GM19438 (cell line): ENCODE measurements around the gene TLCD5.

ENCODE experiments used
- ATAC-seq: cut with Tn5 transposase; IDR thresholded peaks from one replicate; pipeline ENCODE4 v1.9.1; 2021; ENCODE audit warnings: low read depth; ENCODE audit not compliant: unreplicated experiment

Gene TLCD5

DNA sequence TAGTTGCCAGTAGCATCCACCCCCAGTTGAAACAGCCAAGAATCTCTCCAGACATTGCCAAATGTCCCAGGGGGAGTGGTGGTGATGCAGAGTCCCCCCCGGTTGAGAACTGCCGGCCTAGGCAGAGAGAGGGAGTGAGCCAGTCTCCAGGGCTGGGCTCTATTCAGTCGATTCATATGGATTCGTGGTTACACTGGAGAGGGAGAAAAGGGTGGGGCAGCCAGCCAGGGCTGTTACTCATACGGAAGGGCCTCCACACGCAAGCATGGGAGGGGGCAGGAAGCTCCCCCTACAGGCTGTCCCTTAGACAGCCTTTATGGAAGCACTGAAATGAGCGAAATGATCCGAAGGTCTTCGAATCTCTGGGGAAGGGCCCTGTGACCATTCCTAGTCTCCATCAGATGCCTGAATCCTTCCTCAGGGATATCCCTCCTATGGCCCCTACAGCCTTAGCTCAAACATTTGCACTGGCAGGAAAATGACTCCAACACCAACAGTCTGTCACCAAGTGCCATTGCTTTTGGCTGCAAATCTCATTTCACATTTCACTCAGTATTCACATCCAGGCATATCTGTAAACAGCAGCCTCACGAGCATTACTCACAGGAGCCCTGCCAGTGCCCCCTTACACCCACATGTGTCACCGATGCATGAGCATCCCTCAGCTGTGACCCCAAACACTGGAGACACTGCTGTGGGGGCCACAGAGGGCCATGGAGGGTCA, 18.4 kb upstream of the TLCD5 start:
- no peak for ATAC-seq

GRCh38 chr11:120307476-120307875, 17.6 kb upstream of the TLCD5 start:
- no peak for ATAC-seq

GRCh38 chr11:120308081-120308480, 17.0 kb upstream of the TLCD5 start:
- ATAC-seq: no peak

GRCh38 chr11:120310870-120311269, 14.2 kb upstream of the TLCD5 start:
- no peak for ATAC-seq

GRCh38 chr11:120314861-120315260, 10.2 kb upstream of the TLCD5 start:
- ATAC-seq: no peak

- ATAC-seq: no peak
These were observed 8.0 kb upstream of the TLCD5 start for GRCh38 chr11:120316880-120317688.

DNA sequence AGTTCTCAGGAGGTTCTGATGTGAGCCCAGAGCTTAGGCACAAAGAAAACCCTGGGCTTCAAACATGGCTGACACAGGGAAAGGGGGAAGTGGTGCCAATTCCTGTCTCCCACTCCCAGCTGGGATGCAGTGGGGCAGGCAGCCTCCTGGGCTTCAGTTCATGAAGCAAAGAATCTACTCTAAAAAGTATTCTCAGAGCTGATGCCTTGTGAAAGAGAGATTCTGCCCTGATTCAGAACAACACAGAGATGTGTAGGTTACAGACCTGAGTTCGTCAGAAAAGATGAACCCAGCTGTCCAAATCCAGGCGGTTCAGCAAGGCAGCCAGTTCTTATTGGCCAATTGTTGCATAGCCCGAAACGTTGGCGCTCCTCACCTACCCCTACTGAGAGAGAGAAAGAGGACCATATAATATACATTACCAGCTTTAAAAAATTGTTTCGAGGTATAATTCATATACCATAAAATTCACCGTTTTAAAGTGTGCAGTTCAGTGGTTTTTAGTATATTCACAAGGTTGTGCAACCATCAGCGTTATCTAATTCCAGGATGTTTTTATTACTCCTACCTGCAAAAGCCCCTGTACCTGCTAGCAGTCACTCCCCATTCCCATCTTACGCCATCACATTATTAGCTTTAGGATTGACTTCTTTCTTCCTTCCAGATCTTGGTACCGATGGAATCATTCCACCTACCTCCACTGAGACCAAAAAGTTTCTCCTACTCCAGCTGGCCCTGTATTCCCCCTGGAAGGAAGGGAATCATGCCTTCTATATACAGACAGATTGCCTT, 7.2 kb upstream of the TLCD5 start:
- no peak for ATAC-seq

DNA sequence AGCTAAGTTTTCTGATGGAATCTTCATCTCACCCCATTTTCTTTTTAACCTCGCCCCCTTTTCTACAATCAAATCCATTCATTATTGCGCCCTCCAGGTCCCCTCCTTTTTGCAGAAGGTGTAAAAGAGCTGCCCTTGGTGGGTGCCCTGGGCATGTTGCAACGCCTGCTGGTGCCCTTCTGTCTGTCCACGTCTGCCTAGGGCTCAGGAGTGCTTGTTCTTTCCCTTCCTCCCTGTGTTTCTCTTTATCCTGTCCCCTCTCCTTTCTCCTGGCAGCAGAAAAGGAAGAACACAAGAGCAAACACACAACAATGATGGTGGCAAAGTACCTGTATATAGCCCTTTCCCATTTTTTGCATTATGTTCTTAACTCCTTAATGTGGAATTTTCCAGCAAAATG, 6.2 kb upstream of the TLCD5 start:
- no peak for ATAC-seq

DNA sequence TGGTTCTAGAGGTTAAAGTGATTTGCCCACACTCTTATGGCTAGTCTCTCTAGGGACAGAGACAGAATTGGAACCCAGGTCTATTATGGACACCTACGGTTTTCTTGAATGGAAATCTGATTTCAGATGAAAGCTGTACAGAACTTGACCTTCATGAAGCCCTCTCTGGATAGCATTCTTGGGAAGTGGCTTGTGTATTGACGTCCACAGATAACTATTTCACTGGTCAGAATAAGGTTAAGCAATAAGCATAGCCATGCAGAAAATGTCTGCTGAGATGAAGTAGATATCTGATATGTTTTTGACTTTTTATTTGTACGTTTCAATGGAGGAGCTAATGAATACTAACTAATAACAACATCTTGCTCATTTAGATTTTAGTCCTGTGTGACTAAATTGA, 1.1 kb downstream of the TLCD5 start:
- no peak for ATAC-seq

- ATAC-seq: no peak
These were observed 1.8 kb downstream of the TLCD5 start for GRCh38 chr11:120326845-120327281.

- ATAC-seq: no peak
These were observed 2.2 kb downstream of the TLCD5 start for GRCh38 chr11:120327311-120327710.

DNA sequence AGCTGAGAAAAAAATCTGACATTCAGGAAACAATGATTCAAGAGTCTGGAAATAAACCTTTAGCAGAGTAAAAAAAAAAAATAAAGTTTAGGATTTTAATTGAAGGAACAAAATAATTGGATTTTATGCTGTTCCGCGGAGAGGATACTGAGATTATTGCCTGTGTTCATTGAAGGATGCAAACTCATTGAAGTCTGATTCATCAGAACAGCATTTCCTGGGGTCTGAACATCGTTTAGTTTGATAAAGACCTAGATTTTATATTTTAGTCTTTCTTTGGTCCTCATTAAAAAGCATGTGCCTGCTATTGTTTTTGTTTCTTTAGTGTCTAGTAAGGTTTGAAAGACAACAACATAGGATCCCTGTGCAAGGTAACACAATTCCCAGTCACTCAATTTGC, 4.5 kb downstream of the TLCD5 start:
- no peak for ATAC-seq

DNA sequence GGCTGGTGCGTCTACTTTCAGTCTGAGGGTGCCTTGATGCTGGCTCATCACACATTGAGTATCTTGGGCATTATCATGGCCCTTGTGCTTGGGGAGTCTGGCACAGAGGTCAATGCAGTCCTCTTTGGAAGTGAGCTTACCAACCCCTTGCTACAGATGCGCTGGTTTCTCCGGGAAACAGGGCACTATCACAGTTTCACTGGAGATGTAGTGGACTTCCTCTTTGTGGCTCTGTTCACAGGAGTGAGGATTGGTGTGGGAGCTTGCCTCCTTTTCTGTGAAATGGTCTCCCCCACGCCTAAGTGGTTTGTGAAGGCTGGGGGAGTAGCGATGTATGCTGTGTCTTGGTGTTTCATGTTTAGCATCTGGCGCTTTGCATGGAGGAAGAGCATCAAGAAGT, 4.9 kb downstream of the TLCD5 start:
- no peak for ATAC-seq

GRCh38 chr11:120331301-120331996, 6.3 kb downstream of the TLCD5 start:
- ATAC-seq: no peak

DNA sequence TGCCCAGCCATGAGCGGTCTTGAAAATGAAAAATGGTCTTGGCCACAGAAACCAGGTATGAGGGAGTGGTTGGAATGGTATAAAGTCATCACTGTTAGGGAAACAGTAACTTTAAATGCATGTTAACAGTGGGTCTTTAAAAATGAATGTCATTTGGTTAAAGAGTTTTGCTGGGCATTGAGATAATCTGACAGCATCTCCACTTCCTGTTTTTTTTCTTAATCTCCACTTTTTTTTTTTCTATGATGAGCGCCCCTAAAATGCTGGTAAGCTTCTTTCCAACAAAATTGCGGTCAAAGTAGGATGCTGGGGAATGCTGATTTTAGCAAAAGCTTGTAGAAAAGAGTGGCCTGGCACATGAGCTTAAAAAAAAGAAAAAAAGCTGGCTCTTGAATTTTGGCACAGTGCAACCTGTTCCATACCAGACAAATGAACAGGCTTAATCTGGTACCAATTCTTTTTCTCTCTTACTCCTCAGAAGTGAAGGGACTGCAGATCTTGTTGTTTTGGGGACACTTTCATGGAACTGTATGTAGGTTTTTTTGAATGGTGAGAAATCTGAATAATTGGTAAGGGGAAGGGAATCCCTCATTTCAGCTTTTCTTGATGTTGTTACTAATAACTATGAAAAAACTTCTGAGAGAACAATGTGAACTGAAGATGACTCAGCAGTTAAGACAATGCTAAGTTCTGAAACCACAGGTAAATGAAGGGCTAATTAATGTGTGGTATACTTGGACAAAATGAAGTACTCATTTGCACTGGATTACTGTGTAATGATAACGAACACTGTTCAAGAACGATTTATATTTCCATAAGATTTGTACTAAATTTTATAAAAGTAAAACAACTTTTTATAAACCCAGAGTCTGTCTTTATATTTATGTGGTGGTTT, 8.0 kb downstream of the TLCD5 start:
- ATAC-seq: no peak

DNA sequence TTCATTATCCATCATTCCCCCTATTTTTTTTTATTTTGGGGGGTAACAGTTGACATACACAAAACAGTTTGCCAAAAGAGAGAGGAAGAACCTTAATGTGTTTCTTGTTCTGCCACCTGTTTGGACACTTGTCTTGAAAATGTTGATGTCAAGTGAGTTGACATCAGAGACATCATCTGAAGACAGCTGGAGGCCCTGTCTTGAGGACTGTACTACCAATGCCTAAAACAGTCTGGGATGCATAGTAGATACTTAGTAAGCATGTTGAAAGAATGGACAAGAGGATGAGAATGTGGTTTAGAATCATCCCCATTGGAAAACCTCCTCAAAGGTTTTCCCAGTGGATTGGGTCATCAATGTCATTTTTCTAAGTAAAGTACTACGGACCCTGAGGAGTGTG, 8.7 kb downstream of the TLCD5 start:
- ATAC-seq: no peak

- ATAC-seq: no peak
These were observed 9.2 kb downstream of the TLCD5 start for GRCh38 chr11:120334332-120334731.

- no peak for ATAC-seq
These were observed 9.9 kb downstream of the TLCD5 start for GRCh38 chr11:120334894-120335462.

DNA sequence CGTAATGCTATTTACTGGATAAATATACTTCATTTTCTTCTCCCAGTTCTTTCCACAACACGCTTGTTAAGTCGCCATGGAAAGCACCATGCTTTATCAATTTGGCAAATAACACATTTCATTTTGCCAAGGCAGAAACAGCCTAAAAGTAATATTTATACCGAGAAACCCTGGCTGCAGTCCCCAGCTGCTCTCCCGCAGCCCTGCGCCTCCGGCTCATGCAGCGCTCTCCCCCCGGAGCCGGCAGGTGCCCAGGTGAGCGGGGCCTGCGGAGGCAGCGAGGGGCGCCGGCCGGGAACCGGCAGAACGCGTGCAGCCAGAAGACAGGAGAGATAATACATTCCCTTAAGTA, 10.4 kb downstream of the TLCD5 start:
- peak; percentile 15 for ATAC-seq
